ENCODE results near the gene PLAC1.

PLAC1 gene

DNA sequence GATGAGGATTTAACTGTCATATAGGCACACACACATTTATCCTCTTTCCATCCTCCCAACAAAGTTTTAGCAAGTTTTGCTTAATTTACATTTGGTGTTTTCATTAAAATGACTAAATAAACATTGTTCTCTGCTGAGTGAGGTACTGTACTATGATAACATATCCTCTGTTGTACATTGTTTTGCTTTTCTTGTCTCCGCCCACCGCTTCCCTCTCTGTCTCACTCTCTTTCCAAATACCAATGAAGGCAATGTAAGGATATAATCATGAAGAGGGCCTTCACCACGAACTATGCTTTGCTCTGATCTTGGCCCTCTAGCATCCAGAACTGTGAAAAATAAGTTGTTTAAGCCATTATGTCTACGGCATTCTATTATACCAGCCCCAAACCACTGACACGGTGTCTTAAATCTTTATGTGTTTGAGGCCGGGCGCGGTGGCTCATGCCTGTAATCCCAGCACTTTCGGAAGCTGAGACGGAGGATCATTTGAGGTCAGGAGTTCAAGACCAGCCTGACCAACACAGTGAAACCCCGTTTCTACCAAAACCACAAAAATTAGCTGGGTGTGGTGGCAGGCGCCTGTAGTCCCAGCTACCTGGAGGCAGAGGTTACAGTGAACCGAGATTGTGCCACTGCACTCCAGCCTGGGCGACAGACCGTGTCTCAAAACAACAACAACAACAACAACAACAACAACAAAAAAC is 133.0 kb downstream of the PLAC1 start:
- Histone ChIP-seq H3K9me3 (no peaks in the 10 kb centered on the region), H3K36me3 (no peaks in the 10 kb centered on the region), H3K4me3 (no peak overlapping the region), H3K27me3 (no peaks in the 10 kb centered on the region), H3K4me1 (no peaks in the 10 kb centered on the region), H3K27ac (no peak overlapping the region)
- TF ChIP-seq, protein P1, sequence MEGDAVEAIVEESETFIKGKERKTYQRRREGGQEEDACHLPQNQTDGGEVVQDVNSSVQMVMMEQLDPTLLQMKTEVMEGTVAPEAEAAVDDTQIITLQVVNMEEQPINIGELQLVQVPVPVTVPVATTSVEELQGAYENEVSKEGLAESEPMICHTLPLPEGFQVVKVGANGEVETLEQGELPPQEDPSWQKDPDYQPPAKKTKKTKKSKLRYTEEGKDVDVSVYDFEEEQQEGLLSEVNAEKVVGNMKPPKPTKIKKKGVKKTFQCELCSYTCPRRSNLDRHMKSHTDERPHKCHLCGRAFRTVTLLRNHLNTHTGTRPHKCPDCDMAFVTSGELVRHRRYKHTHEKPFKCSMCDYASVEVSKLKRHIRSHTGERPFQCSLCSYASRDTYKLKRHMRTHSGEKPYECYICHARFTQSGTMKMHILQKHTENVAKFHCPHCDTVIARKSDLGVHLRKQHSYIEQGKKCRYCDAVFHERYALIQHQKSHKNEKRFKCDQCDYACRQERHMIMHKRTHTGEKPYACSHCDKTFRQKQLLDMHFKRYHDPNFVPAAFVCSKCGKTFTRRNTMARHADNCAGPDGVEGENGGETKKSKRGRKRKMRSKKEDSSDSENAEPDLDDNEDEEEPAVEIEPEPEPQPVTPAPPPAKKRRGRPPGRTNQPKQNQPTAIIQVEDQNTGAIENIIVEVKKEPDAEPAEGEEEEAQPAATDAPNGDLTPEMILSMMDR (IDR thresholded peaks at IDR 0.05), result no peak
- no peak for DNase-seq
- intact Hi-C loops (cut with DNase I; ENCODE audit: low total_unique reads), result no loop called here

DNA sequence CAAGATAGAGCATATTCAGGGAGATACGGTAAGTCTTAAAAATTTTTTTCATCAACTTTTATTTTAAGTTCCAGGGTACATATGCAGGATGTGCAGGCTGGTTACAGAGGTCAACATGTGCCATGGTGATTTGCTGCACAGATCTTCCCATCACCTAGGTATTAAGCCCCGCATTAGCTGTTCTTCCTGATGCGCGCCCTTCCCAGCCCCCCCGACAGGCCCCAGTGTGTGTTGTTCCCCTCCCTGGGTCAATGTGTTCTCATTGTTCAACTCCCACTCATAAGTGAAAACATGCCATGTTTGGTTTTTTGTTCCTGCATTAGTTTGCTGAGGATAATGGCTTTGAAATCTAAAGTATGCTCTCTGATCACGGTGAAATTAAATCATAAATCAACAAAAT is 134.1 kb downstream of the PLAC1 start:
- H3K27ac ChIP-seq, result no peak overlapping the region
- H3K4me3 ChIP-seq, result no peak overlapping the region
- H3K27me3 ChIP-seq, result no peaks in the 10 kb centered on the region
- intact Hi-C loops (cut with DNase I; ENCODE audit: low total_unique reads), result no loop called here
- no peaks in the 10 kb centered on the region for H3K4me1 ChIP-seq
- TF ChIP-seq, protein P1 (IDR thresholded peaks at IDR 0.05), result no peak
- no peaks in the 10 kb centered on the region for H3K9me3 ChIP-seq
- DNase-seq, result no peak
- no peaks in the 10 kb centered on the region for H3K36me3 ChIP-seq

- H3K27ac ChIP-seq, result no peak overlapping the region
- no peaks in the 10 kb centered on the region for H3K4me1 ChIP-seq
- no peak for DNase-seq
- no peaks in the 10 kb centered on the region for H3K27me3 ChIP-seq
- H3K9me3 ChIP-seq, result no peaks in the 10 kb centered on the region
- H3K4me3 ChIP-seq, result no peak overlapping the region
- intact Hi-C loops (cut with DNase I; ENCODE audit: low total_unique reads), result no loop called here
- no peaks in the 10 kb centered on the region for H3K36me3 ChIP-seq
- TF ChIP-seq, protein P1 (IDR thresholded peaks at IDR 0.05), result peak; percentile 31 to 40
These were observed 137.3 kb downstream of the PLAC1 start for GRCh38 chrX:134520860-134521390.

Data from tibial artery (tissue), 4 donors.